T-helper 2 cell treated with Interferon-gamma antibody and Interleukin-4, amounts not matched to agents 5 μg/mL and 100 μg/mL, for 36 hours (primary cell): ENCODE data around the gene SHMT2.

Experiments used
- DNase-seq: peaks from one replicate; pipeline ENCODE4 v3.0.0; 2021; ENCODE audit warnings: low spot score
- H3K27ac Mint-ChIP-seq: one replicate; pipeline ENCODE4 v1.8.0; 2021; ENCODE audit warnings: mild to moderate bottlenecking, mixed read lengths
- H3K27me3 Mint-ChIP-seq: one replicate; pipeline ENCODE4 v1.8.0; 2021; ENCODE audit warnings: low read depth, mixed read lengths
- H3K36me3 Mint-ChIP-seq: one replicate; pipeline ENCODE4 v1.8.0; 2021; ENCODE audit warnings: low read depth, mixed read lengths
- H3K4me1 Mint-ChIP-seq: one replicate; pipeline ENCODE4 v1.8.0; 2021; ENCODE audit warnings: low read depth, mixed read lengths
- H3K4me3 Mint-ChIP-seq: one replicate; pipeline ENCODE4 v1.8.0; 2022; ENCODE audit warnings: mild to moderate bottlenecking, moderate library complexity, mixed read lengths
- H3K9me3 Mint-ChIP-seq: one replicate; pipeline ENCODE4 v1.8.0; 2021; ENCODE audit warnings: mixed read lengths

The SHMT2 gene

DNA sequence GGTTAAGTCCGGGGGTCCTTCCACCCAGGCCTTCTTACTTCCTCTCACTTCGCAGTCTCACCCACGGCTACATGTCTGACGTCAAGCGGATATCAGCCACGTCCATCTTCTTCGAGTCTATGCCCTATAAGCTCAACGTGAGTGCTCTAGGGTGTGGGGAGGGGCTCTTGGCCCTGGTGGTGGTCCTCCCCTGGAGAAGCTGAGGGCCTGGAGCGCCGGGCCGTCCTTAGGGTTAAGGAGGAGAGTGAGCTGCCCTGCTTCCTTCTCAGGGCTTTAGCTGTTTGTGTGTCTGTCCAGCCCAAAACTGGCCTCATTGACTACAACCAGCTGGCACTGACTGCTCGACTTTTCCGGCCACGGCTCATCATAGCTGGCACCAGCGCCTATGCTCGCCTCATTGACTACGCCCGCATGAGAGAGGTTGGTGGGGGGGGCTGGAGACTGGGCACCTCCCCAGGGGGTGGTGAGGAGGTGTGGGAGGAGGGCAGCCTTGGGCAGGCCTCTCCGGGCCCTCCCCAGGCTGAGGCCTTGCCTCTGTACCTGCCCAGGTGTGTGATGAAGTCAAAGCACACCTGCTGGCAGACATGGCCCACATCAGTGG, 2.7 kb downstream of the SHMT2 start:
- Mint-ChIP-seq H3K4me3 (no peak overlapping the region), H3K4me1 (peaks cover 47% of the 10 kb centered on the region), H3K36me3 (peaks cover 52% of the 10 kb centered on the region), H3K27ac (no peak overlapping the region), H3K9me3 (no peaks in the 10 kb centered on the region), H3K27me3 (peaks cover 13% of the 10 kb centered on the region)
- no peak for DNase-seq

DNA sequence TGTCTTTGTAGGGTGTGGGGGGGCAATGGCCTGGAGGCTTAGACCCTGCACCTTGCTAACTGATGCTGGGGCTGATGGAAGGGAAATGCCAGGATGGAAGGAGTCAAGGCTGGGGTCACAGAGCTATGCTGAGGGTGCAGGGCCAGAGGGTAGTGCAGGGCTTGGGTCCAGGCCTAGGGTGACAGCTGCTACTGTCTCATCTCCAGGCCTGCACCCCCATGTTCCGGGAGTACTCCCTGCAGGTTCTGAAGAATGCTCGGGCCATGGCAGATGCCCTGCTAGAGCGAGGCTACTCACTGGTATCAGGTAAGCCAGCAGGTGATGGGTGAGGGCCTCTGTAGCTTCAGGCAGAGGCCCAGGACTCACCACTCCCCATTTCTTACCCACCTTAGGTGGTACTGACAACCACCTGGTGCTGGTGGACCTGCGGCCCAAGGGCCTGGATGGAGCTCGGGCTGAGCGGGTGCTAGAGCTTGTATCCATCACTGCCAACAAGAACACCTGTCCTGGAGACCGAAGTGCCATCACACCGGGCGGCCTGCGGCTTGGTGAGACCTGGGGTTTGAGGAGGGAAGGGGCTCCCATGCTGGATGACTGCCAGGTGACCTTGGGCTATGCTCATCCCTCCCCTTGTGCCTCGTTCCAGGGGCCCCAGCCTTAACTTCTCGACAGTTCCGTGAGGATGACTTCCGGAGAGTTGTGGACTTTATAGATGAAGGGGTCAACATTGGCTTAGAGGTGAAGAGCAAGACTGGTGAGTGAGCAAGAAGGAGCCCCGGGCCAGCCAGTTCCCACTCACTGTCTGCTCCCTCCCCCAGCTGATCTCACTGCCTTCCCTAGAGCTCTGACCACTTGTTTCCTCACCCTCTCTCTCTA, 4.1 kb downstream of the SHMT2 start:
- H3K27me3 Mint-ChIP-seq, result peaks cover 15% of the 10 kb centered on the region
- peaks cover 48% of the 10 kb centered on the region for H3K4me1 Mint-ChIP-seq
- H3K36me3 Mint-ChIP-seq, result peaks cover 52% of the 10 kb centered on the region
- no peak for DNase-seq
- no peak overlapping the region for H3K4me3 Mint-ChIP-seq
- no peaks in the 10 kb centered on the region for H3K9me3 Mint-ChIP-seq
- no peak overlapping the region for H3K27ac Mint-ChIP-seq

DNA sequence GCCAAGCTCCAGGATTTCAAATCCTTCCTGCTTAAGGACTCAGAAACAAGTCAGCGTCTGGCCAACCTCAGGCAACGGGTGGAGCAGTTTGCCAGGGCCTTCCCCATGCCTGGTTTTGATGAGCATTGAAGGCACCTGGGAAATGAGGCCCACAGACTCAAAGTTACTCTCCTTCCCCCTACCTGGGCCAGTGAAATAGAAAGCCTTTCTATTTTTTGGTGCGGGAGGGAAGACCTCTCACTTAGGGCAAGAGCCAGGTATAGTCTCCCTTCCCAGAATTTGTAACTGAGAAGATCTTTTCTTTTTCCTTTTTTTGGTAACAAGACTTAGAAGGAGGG, 4.7 kb downstream of the SHMT2 start:
- no peak overlapping the region for H3K4me3 Mint-ChIP-seq
- DNase-seq, result no peak

DNA sequence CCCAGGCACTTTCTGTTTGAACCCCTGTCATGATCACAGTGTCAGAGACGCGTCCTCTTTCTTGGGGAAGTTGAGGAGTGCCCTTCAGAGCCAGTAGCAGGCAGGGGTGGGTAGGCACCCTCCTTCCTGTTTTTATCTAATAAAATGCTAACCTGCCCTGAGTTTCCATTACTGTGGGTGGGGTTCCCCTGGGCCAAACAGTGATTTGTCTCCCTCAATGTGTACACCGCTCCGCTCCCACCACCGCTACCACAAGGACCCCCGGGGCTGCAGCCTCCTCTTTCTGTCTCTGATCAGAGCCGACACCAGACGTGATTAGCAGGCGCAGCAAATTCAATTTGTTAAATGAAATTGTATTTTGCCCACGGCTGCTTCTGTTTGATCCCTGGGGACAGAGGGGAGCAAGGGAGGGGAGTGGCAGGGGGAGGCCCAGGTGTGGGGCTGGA, 5.1 kb downstream of the SHMT2 start:
- Mint-ChIP-seq H3K4me3 (no peak overlapping the region), H3K4me1 (peaks cover 47% of the 10 kb centered on the region), H3K36me3 (peaks cover 51% of the 10 kb centered on the region), H3K27ac (no peak overlapping the region), H3K27me3 (peaks cover 19% of the 10 kb centered on the region), H3K9me3 (no peaks in the 10 kb centered on the region)
- no peak for DNase-seq

More for the DNA sequence above, 4.7 kb downstream of the SHMT2 start:
- Mint-ChIP-seq H3K36me3 (peaks cover 52% of the 10 kb centered on the region), H3K27ac (no peak overlapping the region), H3K4me1 (peaks cover 46% of the 10 kb centered on the region), H3K27me3 (peaks cover 19% of the 10 kb centered on the region), H3K9me3 (no peaks in the 10 kb centered on the region)

DNA sequence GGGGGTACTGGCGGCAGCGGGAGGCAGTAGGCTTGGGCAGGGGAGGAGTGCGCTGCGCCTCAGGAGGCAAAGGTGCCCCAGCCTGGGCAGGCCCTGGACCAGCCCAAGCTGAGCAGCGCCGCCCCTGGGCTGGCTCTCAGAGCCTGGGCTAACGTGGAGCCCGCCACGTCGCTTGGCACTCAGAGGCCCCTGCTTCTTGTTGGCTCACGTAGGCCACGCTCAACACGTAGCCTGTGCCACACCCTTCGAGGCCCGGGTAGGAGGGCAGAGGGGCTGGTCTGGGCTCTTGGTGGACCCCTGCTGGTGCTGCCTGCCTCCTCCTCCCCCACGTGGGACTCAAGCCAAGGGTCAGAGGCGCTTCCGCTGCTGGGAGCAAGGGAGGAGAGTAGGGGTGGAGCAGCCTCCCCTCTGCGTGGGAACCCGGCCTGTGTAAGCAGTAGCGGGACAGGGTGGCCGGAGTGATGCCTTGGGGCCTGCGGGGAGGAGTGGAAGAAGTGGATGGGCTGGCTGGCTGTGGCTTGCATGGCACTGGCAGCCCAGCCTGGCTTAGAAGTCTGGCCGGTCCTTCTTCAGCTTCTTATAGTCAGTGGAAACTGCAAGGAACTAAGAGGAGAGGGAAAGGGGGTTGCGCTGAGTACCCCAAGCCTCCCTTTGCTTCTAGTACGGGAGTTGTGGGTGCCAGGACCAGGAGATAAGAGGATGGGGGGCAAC, 5.7 kb downstream of the SHMT2 start:
- Mint-ChIP-seq H3K27me3 (peaks cover 19% of the 10 kb centered on the region), H3K4me1 (peaks cover 48% of the 10 kb centered on the region), H3K9me3 (no peaks in the 10 kb centered on the region), H3K27ac (no peak overlapping the region), H3K4me3 (no peak overlapping the region), H3K36me3 (peaks cover 46% of the 10 kb centered on the region)
- no peak for DNase-seq

DNA sequence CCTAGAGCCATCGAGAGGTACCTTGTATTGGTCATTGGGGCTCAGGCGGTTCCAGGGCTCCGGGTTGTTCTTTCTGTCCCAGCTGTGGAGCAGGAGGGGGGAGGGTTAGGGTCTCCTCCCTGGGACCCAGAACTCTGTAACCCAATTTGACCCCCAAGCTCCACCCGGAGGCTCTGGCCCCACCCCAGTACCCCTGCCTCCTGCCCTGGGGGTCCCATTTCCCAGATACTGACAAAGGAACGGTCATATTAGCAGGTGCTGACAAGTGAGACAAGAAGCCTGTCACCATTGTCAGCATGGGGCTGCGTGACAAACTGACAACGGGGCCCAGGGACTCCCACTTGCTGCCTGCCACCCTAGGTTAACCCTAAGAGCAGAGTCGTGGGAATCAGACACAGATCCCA, 6.2 kb downstream of the SHMT2 start:
- Mint-ChIP-seq H3K4me1 (peaks cover 48% of the 10 kb centered on the region), H3K27me3 (peaks cover 24% of the 10 kb centered on the region), H3K36me3 (peaks cover 41% of the 10 kb centered on the region), H3K9me3 (no peaks in the 10 kb centered on the region), H3K4me3 (no peak overlapping the region), H3K27ac (no peak overlapping the region)
- DNase-seq, result no peak

DNA sequence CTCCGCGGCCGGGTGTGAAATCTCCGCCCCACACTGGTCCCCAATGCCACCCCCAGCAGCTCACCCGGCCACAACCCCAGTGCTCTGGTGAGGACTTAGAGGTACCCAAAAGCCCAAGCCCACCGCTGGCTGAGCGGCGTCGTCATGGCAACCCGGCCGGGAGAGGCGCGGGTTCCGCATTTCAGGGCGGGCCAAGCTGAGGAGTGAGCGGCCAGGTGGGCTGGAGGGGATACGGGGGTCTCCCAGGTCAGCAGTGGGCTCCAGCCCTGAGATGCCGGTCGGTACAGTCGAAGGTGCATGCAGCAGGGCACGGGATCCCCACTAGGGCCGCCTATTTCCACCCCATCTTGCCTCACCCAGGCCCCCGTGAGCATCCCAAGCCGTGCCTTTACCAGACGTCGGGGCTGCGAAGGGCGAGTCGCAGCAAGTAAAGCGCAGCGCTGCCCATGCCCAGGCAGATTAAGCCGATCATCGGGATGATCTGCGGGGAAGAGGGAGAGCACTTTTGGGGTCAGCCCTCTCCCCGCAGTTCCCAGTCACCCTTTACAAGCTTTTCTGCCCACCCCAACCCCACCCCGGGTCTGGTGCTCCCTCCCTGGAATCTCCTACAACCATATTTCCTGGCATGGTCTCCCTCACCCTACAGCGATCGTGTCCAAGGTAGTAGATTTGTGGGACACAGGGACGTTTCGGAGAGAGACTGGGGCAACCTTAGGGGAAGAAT, 6.9 kb downstream of the SHMT2 start:
- H3K4me1 Mint-ChIP-seq, result peaks cover 49% of the 10 kb centered on the region
- H3K4me3 Mint-ChIP-seq, result no peak overlapping the region
- H3K27me3 Mint-ChIP-seq, result peaks cover 30% of the 10 kb centered on the region
- peaks cover 34% of the 10 kb centered on the region for H3K36me3 Mint-ChIP-seq
- DNase-seq, result no peak
- H3K27ac Mint-ChIP-seq, result no peak overlapping the region
- no peaks in the 10 kb centered on the region for H3K9me3 Mint-ChIP-seq

DNA sequence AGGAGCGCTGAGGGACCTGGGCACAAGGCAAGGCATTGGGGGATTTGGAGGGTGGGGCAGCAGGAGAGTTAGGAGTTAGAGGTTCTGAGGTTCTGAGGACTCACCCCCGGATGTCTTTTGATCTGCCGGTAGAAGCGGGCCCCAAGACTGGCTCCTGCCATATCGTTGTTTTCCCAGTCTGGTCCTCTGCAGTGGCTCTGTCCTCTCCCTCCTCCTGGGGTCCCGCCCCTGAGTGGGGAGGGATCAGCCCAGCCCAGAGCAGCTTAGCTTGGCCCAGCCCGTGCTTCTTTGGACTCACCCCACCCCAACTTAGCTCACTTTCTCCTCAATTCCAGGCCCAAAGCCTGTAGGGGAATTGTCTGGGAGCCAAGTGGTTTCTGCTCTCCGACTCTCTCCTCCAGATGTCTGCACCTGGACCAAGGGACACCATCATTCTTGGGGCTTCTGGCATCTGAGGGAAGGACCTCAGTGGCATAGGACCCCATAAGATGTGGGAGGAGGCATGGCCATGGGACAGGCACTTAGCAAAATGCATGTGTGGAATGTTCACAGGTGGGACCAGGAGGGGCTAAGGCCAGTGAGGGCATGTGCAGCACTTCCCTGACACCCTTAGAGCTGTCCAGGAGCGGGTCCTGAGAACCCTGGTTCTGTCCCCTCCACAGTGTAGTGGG, 7.5 kb downstream of the SHMT2 start:
- Mint-ChIP-seq H3K27ac (no peak overlapping the region), H3K4me3 (peak overlapping the region; percentile 74), H3K27me3 (peaks cover 36% of the 10 kb centered on the region), H3K36me3 (peaks cover 27% of the 10 kb centered on the region), H3K9me3 (no peaks in the 10 kb centered on the region), H3K4me1 (peaks cover 49% of the 10 kb centered on the region)
- DNase-seq, result no peak

DNA sequence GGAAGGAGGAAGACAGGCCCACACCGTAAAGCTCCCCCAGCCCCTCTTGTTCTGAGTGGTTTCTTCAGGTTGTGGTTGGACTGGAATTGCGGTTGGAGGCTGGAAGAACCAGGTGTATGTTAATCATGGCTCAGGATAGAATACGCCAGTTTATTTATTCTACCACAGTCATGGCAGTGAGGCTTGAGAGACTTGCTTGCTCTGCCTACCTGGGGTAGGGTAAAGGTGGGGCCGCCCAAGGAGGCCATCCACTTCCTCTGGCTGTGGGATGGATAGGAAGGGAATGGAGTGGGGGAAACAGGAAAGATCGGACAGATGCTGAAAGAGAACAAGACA, 8.1 kb downstream of the SHMT2 start:
- peaks cover 50% of the 10 kb centered on the region for H3K4me1 Mint-ChIP-seq
- H3K27me3 Mint-ChIP-seq, result peaks cover 40% of the 10 kb centered on the region
- H3K27ac Mint-ChIP-seq, result no peak overlapping the region
- H3K9me3 Mint-ChIP-seq, result no peaks in the 10 kb centered on the region
- no peak for DNase-seq
- H3K36me3 Mint-ChIP-seq, result peaks cover 24% of the 10 kb centered on the region
- peak overlapping the region; percentile 74 for H3K4me3 Mint-ChIP-seq

DNA sequence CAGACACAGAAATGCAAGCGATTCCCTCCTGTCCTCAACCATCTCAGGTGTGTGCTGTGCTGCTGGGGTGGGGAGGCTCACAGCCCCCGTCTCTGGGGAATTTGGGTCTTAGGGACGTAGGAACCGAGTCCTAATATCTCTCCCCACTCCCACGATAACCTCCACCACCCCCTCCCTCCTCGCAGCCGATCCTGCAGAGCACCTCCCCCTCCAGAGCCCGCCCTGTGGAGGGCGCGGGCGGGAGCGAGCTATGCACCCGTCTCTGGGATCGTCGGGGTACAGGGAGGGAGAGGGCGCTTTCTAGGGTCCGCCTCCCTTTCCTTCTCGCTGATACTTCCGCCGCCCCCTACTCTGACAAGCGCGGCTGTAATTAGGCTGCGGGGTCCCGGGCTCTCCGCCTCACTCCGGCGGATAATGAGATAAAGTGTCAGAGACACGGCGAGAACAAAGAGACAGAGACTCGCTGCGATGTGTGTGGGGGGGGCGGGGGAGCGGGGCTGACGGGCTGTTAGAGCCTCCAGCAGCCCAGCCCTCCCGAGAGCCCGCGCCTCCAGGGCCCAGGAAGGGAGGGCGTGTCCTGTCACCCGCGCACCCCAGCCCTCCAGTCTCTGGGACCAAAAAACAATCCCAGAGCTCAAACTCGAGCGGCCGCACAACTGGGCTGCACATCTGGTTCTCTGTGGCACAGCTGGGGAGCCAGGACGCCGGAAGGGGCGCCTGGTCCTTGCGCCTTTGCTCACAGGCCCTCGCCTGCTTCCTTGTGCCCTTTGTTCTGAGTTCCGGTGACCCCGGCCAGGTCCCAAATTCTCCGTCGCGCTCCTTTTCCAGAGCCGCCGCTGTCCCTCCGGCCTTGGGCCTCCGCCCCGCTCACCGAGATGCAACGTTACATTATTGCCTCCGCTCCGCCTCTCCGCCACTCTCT, 8.7 kb downstream of the SHMT2 start:
- Mint-ChIP-seq H3K27ac (no peak overlapping the region), H3K9me3 (no peaks in the 10 kb centered on the region)

DNA sequence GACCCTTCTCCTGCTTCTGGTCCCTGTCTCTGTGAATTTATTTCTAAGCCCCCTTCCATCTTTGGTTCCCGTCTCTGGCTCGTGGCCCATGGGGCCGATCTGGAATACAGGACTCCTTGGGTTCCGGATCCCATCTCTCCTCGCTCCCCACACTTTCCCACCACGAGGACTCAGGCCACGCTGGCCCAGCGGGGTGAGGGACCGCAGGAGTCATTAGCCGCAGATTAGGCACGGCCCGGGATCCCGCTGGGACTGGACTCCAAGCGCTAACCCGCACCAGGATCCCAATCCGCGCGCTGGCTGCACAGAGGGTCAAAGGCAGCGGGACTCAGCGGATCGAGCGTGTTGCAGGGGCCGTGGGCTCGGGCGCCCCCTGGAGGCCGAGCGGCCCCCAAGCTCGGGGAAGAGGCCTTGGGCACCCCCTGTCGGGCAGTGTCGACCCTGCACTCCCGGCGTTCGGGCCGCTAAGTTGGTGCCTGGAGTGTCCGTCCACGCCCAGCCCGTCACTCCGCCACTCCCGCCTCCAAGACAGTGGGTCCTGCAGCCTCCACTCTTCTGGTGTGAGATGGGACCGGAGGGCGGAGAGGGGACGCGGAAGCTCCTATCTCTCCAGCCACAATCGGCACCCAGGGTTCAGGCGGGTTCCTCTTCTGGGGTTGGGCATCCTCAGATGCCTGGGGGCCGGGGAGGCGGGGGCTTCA, 9.5 kb downstream of the SHMT2 start:
- H3K36me3 Mint-ChIP-seq, result peaks cover 10% of the 10 kb centered on the region
- no peaks in the 10 kb centered on the region for H3K9me3 Mint-ChIP-seq
- peak overlapping the region; percentile 91 for H3K4me3 Mint-ChIP-seq
- DNase-seq, result peak; percentile 87
- H3K27ac Mint-ChIP-seq, result peak overlapping the region; percentile 4
- peaks cover 45% of the 10 kb centered on the region for H3K27me3 Mint-ChIP-seq
- H3K4me1 Mint-ChIP-seq, result peaks cover 53% of the 10 kb centered on the region

More for the DNA sequence above, 8.7 kb downstream of the SHMT2 start:
- no peak for DNase-seq
- peaks cover 18% of the 10 kb centered on the region for H3K36me3 Mint-ChIP-seq
- H3K4me3 Mint-ChIP-seq, result peak overlapping the region; percentile 91
- peaks cover 50% of the 10 kb centered on the region for H3K4me1 Mint-ChIP-seq
- H3K27me3 Mint-ChIP-seq, result peaks cover 42% of the 10 kb centered on the region

DNA sequence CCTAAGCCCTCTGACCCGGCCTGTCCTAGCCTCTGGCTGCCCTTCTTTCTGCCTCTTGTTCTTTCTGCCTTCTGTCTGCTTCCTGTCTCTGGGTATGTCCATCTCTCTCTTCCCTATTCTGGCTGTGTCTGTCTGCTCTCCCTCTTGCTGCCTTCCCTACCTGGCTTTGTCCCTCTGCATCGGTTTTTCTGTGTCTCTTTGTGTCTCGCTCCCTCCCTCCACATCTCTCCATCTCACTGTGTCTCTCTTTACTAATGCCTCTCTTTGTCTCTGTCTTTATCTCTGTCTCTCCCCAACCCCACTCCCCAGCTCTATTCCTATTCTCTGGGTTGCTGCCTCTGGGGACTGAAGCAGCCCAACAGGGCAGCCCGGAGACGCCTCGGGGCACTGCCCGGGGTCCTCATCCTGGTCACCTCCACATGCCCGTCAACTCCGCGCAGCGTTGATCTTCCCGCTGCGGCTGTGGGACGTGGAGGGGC, 10.1 kb downstream of the SHMT2 start:
- H3K4me1 Mint-ChIP-seq, result peaks cover 55% of the 10 kb centered on the region
- H3K27me3 Mint-ChIP-seq, result peaks cover 45% of the 10 kb centered on the region

More for the DNA sequence above, 10.1 kb downstream of the SHMT2 start:
- Mint-ChIP-seq H3K36me3 (peaks cover 4% of the 10 kb centered on the region), H3K9me3 (no peaks in the 10 kb centered on the region), H3K27ac (peak overlapping the region; percentile 85), H3K4me3 (peak overlapping the region; percentile 91)
- no peak for DNase-seq
